UCSD-AML1 (cell line): ENCODE results near the gene TAPBPL.
"Not testable (repeated sequence)": the region's sequence is repeated elsewhere in the genome, so short reads cannot be mapped to it uniquely, and the experiment has no call there.

ENCODE experiments used
- DNase-seq: peaks from one replicate; lab custom pipeline; 2025; ENCODE audit not compliant: unreplicated experiment; lab: John Stamatoyannopoulos, UW

TAPBPL gene

GRCh38 chr12:6462234-6462995 is 10.6 kb downstream of the TAPBPL start:
- DNase-seq, result no peak

GRCh38 chr12:6463216-6463615 is 11.4 kb downstream of the TAPBPL start:
- DNase-seq, result no peak

DNA sequence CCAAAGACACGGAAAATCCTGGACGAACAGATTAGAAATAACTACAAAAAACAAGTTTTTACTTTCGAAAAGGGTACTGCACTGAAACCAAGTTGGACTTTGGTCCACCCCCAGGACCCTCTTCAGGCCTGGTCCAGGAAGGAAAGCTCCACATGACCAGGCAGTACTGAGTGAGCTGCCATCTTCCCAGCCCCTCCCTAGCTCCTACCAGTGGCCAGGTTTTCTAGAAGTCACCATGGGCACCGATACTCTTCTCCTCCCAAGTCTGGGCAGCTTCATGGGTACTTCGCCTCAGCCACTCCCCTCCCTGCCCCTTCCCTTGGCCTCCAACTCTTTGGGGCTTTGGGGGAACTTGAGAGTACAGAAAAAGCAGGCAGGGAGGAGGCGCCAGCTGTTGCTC is 12.0 kb downstream of the TAPBPL start:
- DNase-seq, result no peak

GRCh38 chr12:6464531-6464930 is 12.7 kb downstream of the TAPBPL start:
- no peak for DNase-seq

GRCh38 chr12:6465467-6466183 is 13.8 kb downstream of the TAPBPL start:
- no peak for DNase-seq

- no peak for DNase-seq
Observed at GRCh38 chr12:6466184-6466573, 14.3 kb downstream of the TAPBPL start.

DNA sequence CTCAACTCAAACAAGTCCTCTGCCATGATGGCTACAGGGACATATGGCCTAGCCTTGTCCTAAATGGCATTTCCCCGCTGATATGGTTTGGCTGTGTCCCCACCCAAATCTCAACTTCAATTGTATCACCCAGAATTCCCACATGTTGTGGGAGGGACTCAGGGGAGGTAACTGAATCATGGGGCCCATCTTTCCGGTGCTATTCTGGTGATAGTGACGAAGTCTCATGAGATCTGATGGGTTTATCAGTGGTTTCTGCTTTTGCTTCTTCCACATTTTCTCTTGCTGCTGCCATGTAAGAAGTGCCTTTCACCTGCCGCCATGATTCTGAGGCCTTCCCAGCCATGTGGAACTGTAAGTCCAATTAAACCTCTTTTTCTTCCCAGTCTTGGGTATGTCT is 14.9 kb downstream of the TAPBPL start:
- DNase-seq, result not testable (repeated sequence)

DNA sequence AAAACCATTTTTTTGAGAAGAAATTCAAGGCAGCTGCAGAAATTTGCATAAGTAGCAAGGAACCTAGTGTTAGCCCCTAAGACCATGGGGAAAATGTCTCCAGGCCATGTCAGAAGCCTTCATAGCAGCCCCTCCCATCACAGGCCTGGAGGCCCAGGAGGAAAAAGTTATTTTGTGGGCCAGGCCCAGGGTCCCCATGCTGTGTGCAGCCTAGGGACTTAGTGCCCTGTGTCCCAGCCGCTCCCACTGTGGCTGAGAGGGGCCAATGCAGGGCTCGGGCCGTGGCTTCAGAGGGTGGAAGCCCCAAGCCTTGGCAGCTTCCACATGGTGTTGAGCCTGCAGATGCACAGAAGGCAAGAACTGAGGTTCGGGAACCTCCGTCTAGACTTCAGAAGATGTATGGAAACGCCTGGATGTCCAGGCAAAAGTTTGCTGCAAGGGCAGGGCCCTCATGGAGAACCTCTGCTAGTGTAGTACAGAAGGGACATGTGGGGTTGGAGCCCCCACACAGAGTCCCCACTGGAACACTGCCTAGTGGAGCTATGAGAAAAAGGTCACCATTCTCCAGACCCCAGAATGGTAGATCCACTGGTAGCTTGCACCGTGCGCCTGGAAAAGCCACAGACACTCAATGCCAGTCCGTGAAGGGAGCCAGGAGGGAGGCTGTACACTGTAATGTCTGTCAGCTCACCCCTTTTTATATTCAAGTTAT is 15.9 kb downstream of the TAPBPL start:
- not testable (repeated sequence) for DNase-seq

- DNase-seq, result no peak
Observed at GRCh38 chr12:6468283-6468575, 16.4 kb downstream of the TAPBPL start.

DNA sequence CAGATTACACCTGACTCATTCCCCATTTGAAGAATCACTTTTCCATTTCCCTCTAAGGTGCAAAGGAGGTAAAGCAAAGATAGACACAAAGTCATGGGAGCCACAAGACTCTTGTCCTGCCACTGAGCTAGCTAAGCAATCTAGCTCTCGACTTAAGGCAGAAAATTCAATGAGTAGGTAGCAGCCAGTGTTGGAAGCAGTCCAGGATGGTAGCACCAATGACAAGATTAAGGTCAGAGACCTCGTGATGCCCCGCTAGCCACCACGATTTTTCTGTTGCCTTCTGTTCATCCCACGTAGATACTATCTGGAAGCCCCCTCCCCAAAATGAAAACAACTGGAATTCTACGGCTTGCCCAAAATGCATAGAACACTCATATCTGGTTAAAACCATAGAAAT is 17.2 kb downstream of the TAPBPL start:
- DNase-seq, result no peak

- DNase-seq, result no peak
Observed at GRCh38 chr12:6469609-6470374, 17.9 kb downstream of the TAPBPL start.

DNA sequence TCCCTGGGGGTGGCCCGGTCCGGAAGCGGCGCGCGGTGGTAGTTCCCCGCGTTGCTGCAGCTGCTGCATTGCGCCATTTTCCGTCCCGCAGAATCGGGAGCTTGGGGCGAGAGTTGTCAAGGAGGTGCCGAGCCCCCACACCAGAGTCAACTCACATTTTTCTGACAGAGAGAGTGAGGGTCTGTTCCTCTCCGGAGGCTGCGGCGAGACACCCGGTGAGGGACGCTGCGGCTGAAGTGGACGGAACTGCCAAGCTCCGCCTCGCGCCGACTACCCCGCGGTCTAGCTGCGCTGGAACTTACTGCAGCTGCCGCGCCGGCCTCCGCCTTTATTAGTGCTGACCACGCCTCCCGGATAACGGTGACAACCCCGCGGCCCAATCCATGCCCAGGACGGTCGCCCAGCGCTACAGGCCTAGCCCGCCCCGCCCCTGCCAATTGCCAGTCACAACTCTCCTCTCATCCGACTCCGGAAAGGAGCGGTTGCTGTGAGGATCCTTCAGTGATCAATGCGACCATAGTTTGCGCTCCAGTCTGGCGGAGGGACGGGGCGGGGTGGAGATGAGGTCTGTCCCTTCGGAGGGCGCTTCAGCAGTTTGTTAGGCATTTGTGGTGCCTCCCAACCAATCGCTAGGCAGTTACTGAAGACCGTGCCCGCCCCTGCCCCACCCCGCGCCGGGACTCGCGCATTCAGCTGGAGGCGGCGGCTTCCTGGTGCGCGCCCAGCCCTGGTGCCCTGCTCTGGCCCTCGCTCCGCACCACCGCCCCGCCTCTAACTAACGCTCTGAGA is 18.7 kb downstream of the TAPBPL start, which contains the start of gene VAMP1:
Gene VAMP1 (minus strand): TSS at position 303 of the 789 bp plus-strand sequence. CDS start 146 bp downstream, at position 157.
- DNase-seq, result peak; percentile 97

GRCh38 chr12:6471989-6472360 is 20.1 kb downstream of the TAPBPL start:
- no peak for DNase-seq

- DNase-seq, result no peak
Observed at GRCh38 chr12:6472491-6472890, 20.6 kb downstream of the TAPBPL start.

DNA sequence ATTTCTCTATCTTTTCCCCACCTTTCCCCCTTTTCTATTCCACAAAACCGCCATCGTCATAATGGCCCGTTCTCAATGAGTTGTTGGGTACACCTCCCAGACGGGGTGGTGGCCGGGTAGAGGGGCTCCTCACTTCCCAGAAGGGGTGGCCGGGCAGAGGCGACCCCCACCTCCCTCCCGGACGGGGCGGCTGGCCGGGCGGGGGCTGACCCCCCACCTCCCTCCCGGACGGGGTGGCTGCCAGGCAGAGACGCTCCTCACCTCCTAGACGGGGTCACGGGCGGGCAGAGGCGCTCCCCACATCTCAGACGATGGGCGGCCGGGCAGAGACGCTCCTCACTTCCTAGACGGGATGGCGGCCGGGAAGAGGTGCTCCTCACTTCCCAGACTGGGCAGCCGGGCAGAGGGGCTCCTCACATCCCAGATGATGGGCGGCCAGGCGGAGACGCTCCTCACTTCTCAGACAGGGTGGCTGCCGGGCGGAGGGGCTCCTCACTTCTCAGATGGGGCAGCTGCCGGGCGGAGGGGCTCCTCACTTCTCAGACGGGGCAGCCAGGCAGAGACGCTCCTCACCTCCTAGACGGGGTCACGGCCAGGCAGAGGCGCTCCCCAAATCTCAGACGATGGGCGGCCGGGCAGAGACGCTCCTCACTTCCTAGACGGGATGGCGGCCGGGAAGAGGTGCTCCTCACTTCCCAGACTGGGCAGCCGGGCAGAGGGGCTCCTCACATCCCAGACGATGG is 23.6 kb downstream of the TAPBPL start:
- not testable (repeated sequence) for DNase-seq

GRCh38 chr12:6476489-6476888 is 24.6 kb downstream of the TAPBPL start:
- DNase-seq, result no peak

GRCh38 chr12:6477601-6478377 is 25.9 kb downstream of the TAPBPL start:
- DNase-seq, result not testable (repeated sequence)

DNA sequence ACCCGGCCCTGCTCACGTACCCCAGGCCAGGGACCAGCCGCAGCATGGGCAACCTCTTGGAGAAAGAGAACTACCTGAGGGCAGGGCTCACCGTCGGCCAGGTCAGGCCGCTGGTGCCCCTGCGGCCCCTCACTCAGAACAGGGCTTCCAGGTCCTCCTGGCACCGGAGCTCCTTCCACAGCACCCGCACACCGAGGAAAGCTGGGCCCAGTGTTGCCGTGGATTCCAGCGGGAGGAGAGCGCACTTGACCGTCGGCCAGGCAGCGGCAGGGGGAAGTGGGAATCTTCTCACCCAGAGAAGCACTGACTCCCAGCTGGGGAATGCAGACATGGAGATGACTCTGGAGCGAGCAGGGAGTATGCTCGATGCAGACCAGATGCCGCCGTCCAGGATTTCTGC is 26.6 kb downstream of the TAPBPL start:
- no peak for DNase-seq

DNA sequence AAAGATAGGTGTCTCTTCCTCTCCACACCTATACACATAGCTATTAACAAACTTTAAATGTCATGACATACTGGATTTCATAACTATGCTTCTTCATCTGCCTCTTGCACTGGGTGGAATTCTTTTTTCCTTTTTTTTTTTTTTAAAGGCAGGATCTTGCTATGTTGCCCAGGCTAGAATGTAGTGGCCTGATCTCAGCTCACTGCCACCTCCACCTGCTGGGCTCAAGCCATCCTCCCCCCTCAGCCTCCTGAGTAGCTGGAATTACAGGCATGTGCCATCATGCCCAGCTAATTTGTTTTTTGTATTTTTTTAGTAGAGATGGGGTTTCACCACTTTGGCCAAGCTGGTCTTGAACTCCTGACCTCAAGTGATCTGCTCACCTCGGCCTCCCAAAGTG is 36.4 kb downstream of the TAPBPL start:
- DNase-seq, result no peak
